ENCODE data around the gene GOLGA6L25. TPM values are rescaled to one million over a fixed set of nuclear protein-coding genes. Genes with fewer than 3 reads are reported as not detected.
"Not testable (repeated sequence)": the region's sequence is repeated elsewhere in the genome, so short reads cannot be mapped to it uniquely, and the experiment has no call there.

GOLGA6L25 gene
- total RNA-seq: not detected

DNA sequence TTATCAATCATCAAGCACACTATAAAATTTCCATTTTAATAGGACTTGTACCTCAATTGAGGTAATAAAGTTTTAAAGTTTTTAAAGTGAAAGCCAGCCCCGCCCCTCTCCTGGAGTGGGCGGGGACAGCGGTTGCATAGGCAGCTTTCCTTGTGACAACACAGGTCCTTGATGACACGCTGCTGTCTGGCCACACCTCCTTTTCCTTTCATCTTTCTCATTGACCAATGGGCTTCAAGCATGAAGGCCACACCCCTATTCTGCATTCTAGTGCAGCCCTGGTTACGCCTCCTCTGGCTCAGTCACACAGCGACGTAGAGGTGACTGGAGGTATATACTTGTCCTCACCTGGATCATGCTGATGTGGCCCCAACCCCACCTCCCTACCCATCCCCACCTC is at the start of gene GOLGA6L25:
Gene GOLGA6L25, plus strand, starts transcription at position 301 of the 400 bp plus-strand sequence. Its CDS starts 61 bp downstream, at position 362.
- not testable (repeated sequence) for DNase-seq

- DNase-seq: not testable (repeated sequence)
Measured at GRCh38 chr15:28508217-28508889, 45.0 kb upstream of the GOLGA6L25 start.

DNA sequence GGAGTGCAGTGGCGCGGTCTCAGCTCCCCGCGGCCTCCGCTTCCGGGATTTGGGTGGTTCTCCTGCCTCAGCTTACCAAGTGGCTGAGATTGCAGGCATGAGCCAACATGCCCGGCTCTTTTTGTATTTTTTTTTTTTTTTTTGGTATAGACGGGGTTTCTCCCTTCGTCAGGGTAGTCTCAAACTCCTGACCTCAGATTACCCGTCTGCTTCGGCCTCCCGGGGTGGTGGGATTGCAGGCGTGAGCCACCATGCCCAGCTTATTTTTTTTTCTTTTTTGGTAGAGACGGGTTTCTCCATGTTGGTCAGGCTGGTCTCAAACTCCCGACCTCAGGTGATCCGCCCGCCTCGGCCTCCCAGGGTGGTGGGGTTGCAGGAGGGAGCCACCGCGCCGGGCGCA is 39.2 kb upstream of the GOLGA6L25 start:
- DNase-seq: not testable (repeated sequence)

GRCh38 chr15:28515208-28515607 is 38.2 kb upstream of the GOLGA6L25 start:
- not testable (repeated sequence) for DNase-seq

- DNase-seq: not testable (repeated sequence)
Measured at GRCh38 chr15:28532954-28533353, 20.4 kb upstream of the GOLGA6L25 start, which contains the start of gene GOLGA8G. Gene GOLGA8G, minus strand, starts transcription at chr15:28532971. Its CDS starts 62 bp downstream, at chr15:28532909.

DNA sequence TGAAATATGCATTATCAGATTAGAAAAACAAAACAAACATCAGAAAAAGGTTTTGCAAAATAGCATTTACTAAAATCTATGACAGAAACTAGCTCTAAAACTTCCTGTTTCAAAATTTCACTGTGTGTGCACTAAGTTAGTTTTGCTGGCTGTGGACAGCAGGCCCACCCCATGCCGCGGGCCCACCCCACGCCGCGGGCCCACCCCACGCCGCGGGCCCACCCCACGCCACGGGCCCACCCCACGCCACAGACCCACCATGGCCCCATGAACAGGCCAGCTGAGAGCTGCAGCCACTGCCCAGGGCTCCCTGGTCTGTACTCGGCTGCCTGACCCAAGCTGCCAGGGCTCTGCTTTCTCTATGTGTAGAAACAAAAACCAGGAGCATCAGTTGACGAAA is 20.0 kb downstream of the GOLGA6L25 start:
- not testable (repeated sequence) for DNase-seq

- DNase-seq: not testable (repeated sequence)
Measured at GRCh38 chr15:28588977-28589606, 35.7 kb downstream of the GOLGA6L25 start.

DNA sequence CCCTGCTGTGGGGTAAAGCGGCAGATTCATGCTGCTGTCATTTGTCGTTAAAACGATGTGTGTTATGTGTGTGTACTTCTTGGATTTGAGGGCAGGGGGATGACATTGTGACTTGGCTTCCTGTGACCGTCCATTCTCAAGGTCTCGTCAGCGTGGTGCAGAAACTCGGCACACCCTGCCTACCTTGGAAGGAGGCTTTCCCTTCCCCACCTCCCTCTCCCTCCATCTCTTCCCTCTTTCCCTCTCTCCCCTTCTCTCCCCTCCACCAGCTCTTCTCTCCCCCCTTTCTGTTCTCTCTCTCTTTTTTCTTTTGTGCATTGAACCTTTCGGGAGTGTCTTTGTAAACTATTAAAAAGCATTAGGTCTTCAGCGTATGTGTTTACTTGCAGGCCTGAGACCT is 36.4 kb downstream of the GOLGA6L25 start:
- not testable (repeated sequence) for DNase-seq

- not testable (repeated sequence) for DNase-seq
Measured at GRCh38 chr15:28592395-28592794, 39.0 kb downstream of the GOLGA6L25 start.

DNA sequence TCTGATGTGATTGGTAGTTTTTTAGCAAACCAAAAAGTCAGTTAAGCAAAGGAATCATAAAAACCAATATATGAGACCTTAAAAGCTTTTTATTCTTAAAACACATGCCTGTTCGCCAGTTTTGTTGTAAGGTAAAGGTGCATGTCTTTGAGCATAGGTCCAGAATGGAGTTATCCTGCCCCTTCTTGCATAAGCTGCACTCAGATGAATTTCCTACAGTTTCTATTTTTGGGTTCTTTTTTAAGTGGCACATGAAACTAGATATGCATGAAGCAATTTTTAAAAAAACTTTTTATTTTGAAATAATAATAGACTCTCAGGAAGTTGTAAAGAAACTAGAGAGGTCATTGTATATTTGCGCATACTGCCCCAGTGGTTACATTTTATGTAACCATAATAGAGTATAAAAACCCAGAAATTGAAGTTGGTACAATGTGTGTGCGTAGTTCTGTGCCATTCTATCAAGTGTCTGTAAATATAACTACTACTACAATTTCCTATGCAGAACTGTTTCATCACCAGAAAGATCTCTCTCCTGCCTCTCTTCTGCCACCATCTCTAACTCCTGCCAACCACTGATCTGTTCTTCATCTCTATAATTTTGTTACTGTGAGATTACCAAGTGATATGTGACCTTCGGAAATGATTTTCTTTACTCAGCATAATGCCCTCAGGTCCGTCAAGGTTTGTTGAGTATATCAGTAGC is 40.2 kb downstream of the GOLGA6L25 start:
- not testable (repeated sequence) for DNase-seq

GRCh38 chr15:28597471-28597870 is 44.1 kb downstream of the GOLGA6L25 start:
- DNase-seq: not testable (repeated sequence)

- not testable (repeated sequence) for DNase-seq
Measured at GRCh38 chr15:28598209-28598608, 44.8 kb downstream of the GOLGA6L25 start.

DNA sequence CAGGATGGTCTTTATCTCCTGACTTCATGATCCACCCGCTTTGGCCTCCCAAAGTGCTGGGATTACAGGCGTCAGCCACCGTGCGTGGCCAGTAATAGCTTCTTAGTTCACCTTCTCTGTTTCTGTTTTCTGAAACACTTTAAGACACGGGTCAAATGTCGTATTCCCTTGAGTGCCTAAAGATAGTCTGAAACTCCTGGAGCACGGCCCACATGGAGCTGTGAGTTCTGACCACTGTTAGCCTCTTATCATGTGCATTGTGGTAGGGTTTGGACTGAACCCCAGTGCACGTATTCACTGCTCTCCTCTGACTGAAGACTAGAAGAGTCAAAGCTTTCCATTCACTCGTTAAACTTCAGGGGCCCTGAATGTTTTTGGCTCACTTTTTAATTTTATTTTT is 48.8 kb downstream of the GOLGA6L25 start:
- DNase-seq: not testable (repeated sequence)

Small RNA genes lying within 50 kb of the gene (small RNA-seq; reads per million reads assigned to genes)
- gene AC138749.2 (ENCODE audit: low replicate concordance) (not detected), gene RF00017 (ENCODE audit: low replicate concordance) (not detected)

Other genes with a start within 250 kb of the GOLGA6L25 start
- 42.8 TPM for gene HERC2, start 231.4 kb upstream of the GOLGA6L25 start, total RNA-seq
- gene GOLGA6L24, start 195.5 kb upstream of the GOLGA6L25 start, total RNA-seq: not detected
- gene GOLGA8F, start 174.9 kb upstream of the GOLGA6L25 start, total RNA-seq: not detected
- gene GOLGA8G, start 20.6 kb upstream of the GOLGA6L25 start, total RNA-seq: not detected
- 3.4 TPM for gene GOLGA8M, start 158.9 kb downstream of the GOLGA6L25 start, total RNA-seq

Data from skin of body (tissue), 3 donors.